Stimulated activated CD4-positive, alpha-beta T cell treated with anti-CD3 and anti-CD28 coated beads, Interleukin-12 subunit alpha, Interleukin-12 subunit beta, amount 100 ng/mL, for 4 hours (primary cell): ENCODE measurements around the gene MYLK4.

Source experiments
- DNase-seq: peaks from one replicate; pipeline ENCODE4 v3.0.0-alpha.2; 2020

MYLK4 gene

DNA sequence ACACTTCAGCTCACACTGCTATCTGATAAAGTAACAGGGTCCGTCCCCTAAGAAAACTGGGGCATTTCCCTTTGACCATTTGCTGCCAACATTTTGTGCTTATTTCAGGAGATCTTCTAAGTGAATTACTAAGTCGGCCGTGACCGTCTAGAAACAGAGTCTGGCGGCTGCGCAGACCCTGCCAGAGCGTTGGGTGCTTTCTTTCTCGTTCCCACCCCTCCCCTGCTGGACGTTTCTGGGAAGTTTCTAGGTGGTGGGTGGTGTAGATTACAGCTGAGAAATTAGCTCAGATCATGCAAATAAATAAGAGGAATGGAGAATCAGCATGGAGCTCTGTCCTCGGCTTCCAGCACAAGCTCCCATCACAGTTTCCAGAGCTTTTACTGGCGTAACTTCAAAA is 128.1 kb downstream of the MYLK4 start:
- DNase-seq: no peak

DNA sequence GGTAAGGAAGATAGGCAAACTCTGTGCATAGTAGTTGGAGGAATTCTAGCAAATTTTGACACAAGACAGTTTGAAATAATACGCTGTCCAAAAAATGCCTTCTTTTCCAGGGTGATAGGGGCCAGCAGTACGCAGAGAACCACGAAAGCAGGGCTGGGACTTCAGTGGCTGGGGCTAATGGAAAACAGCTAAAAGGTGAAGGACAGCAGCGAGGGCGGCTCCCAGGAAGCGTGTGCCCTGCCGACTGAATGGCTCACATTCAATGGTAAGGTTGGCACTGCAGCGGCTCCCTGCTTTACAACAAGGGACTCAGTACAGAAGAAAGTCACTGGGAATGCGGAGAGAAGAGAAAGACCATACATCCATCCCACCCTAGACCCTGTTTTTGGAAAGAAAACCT is 131.1 kb downstream of the MYLK4 start:
- no peak for DNase-seq

DNA sequence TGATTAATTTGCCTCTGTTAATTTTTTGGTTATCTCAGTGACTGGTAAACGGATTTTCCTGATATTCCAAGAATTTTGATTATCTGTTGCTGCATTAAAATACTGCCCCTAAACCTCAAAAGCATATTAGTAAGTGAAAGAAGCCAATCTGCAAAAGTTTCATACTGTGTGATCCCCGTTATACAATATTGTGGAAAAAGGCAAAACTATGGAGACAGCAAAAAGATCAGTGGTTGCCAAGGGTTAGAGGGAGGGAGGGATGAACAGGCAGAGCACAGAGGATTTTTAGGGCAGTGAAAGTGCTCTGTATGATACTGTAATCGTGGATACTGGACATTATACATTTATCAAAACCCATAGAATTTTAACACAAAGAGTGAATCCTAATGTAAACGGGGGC is 133.0 kb downstream of the MYLK4 start:
- no peak for DNase-seq

DNA sequence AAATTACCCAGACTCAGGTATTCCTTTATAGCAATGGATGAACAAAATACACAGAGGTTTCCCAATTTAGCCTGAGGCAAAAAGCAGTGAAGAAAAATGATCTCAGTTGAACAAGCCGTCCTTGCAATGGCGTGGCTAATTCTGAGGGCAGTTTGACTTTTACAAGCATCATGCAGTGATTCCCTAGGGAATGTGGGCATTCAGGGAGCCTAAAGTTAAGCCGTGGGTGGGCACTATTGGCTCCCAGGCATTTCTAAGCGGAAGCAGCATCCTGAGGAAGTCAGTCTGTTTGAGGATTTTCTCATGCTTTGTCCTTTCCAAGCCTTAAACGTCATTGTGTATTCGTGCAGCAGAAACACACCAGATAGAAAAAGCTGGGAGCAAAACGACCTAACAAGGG is 133.9 kb downstream of the MYLK4 start:
- DNase-seq: no peak

DNA sequence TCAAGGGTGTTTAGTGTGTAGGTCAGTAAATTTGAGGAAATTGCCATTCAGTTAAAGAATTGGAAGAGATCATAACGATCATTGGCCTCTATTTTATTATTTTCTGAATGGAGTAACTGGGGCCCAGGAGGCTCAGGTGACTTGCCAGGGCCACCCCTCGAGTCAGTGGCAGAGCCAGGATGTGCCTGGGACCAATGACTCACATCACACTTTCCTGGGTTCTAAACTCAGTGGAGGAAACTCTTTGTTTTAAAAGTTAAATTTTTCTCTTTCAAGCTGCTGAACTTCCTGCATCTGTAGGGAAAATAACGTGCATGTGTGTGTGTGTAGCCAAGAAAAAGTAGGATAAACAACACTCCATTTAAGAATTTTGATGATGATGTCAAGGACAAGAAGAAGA is 135.5 kb downstream of the MYLK4 start:
- DNase-seq: no peak

DNA sequence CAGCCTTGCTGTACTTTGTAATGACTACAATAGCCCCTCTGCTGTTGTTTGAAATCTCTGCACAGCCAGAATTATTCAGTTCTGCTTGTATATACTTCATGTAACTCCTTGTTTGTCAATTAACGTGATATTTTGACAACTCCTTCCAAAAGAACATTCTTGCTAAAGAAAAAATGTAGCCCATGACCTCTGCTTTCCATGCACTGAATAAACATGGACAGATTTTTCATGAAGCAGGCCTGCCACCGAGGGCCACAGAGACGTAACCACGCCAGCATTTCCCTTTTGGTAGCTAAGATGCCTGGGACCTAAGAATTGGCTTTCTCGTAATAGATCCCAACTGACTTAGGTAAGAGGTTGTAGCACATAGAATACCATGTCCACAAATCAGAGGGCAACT is 135.9 kb downstream of the MYLK4 start:
- no peak for DNase-seq

DNA sequence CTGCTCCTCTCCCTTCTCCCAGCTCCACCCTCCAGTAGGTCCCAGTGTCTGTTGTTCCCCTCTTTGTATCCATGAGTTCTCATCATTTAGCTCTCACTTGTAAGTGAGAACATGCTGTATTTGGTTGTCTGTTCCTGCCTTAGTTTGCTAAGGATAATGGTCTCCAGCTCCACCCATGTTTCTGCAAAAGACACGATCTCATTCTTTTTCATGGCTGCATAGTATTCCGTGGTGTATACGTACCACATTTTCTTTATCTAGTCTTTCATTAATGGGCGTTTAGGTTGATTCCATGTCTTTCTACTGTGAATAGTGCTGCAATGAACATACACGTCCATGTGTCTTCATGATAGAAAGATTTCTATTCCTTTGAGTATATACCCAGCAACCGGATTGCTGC is 136.6 kb downstream of the MYLK4 start:
- DNase-seq: no peak
